HEK293 (cell line): ENCODE results near the gene DNAH3.

Experiments
- ATF2 ChIP-seq: fragments of 450-650 bp; formaldehyde crosslinking; IDR thresholded peaks from 2 replicates; pipeline ENCODE4 v1.5.1; 2016; ENCODE audit warnings: missing biosample characterization, missing genetic modification characterization, low read depth
- CTCF ChIP-seq: fragments of 450-650 bp; formaldehyde crosslinking; IDR thresholded peaks from 2 replicates; pipeline ENCODE4 v1.5.1; 2016; ENCODE audit warnings: missing biosample characterization, missing genetic modification characterization
- YY1 ChIP-seq: fragments of 450-650 bp; formaldehyde crosslinking; IDR thresholded peaks from 2 replicates; pipeline ENCODE4 v1.5.1; 2018; ENCODE audit warnings: missing biosample characterization, missing genetic modification characterization
- ZNF692 ChIP-seq: fragments of 450-650 bp; formaldehyde crosslinking; IDR thresholded peaks from 2 replicates; pipeline ENCODE4 v1.5.1; 2016; ENCODE audit warnings: missing biosample characterization, missing genetic modification characterization
- TF ChIP-seq, protein P1 (sequence below): fragments of 450-650 bp; formaldehyde crosslinking; IDR thresholded peaks from 2 replicates; pipeline ENCODE4 v1.5.1; 2016; ENCODE audit warnings: missing biosample characterization, missing genetic modification characterization

GRCh38 chr16:21159281-21159951, 8.8 kb upstream of the DNAH3 start:
- TF ChIP-seq ZNF692 (tag by site-specific recombination), result no peak
- no peak for TF ChIP-seq CTCF (tag by site-specific recombination)
- no peak for TF ChIP-seq YY1 (tag by site-specific recombination)
- TF ChIP-seq ATF2, result no peak
- TF ChIP-seq, protein P1, sequence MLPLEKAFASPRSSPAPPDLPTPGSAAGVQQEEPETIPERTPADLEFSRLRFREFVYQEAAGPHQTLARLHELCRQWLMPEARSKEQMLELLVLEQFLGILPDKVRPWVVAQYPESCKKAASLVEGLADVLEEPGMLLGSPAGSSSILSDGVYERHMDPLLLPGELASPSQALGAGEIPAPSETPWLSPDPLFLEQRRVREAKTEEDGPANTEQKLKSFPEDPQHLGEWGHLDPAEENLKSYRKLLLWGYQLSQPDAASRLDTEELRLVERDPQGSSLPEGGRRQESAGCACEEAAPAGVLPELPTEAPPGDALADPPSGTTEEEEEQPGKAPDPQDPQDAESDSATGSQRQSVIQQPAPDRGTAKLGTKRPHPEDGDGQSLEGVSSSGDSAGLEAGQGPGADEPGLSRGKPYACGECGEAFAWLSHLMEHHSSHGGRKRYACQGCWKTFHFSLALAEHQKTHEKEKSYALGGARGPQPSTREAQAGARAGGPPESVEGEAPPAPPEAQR (tag by site-specific recombination), result no peak
